ENCODE measurements around the gene GSDMA. TPM values are rescaled to one million over a fixed set of nuclear protein-coding genes. Genes with fewer than 3 reads are reported as not detected.

The GSDMA gene
- total and polyA plus RNA-seq, 4 experiments from 2014 or later, result 0.23 to 1.1 (median 0.34) TPM

- Histone ChIP-seq H3K9me3 (ENCODE audit: control insufficient read depth in 1 of 2, low read length in 2 of 2) (no peaks in the 10 kb centered on the region), H3K4me1 (ENCODE audit: insufficient read depth, low read length) (peaks cover 12% of the 10 kb centered on the region), H3K27ac (ENCODE audit: low read depth, low read length) (no peak overlapping the region), H3K27me3 (ENCODE audit: insufficient read depth, low read length) (no peaks in the 10 kb centered on the region), H3K4me3 (ENCODE audit: low read length in 2 of 2) (no peak overlapping the region), H3K36me3 (ENCODE audit: insufficient read depth, low read length) (no peaks in the 10 kb centered on the region)
- Mint-ChIP-seq H3K9me3 (no peaks in the 10 kb centered on the region), H3K4me1 (peaks cover 8 to 23% (median 11%) of the 10 kb centered on the region in 4 donors), H3K27ac (no peak overlapping the region), H3K27me3 (no peaks in the 10 kb centered on the region), H3K36me3 (no peaks in the 10 kb centered on the region), H3K4me3 (no peak overlapping the region)
- ChIA-PET POLR2A (ENCODE audit: partially characterized antibody) (interaction anchor here (1.2 kb wide), 1 partner anchor 25 kb away, joined by 3 read pairs; no protein-coding TSS in a partner anchor), CTCF (ENCODE audit: partially characterized antibody) (no interaction called here)
- intact Hi-C loops (cut with micrococcal nuclease), result loop anchor here (10.0 kb wide), 1 partner anchor 196 kb away; no protein-coding TSS in a partner anchor
- DNase-seq, result no peak
These were observed 11.9 kb upstream of the GSDMA start for GRCh38 chr17:39950871-39951348.

GRCh38 chr17:39951924-39952679 lies 10.7 kb upstream of the GSDMA start:
- H3K27me3 Mint-ChIP-seq, result no peaks in the 10 kb centered on the region
- H3K27ac Mint-ChIP-seq, result peak overlapping the region; percentile 23 to 88 (median 57)
- DNase-seq, result no peak
- H3K4me3 Mint-ChIP-seq, result peak overlapping the region; percentile 51 to 79 (median 68)
- peaks cover 8 to 23% (median 11%) of the 10 kb centered on the region in 4 donors for H3K4me1 Mint-ChIP-seq
- CTCF ChIA-PET (ENCODE audit: partially characterized antibody), result interaction anchor here (14.6 kb wide), 1 partner anchor 28 kb away, joined by 197 read pairs; the partner anchor contains the start of gene PSMD3
- Histone ChIP-seq H3K4me1 (ENCODE audit: insufficient read depth, low read length) (peaks cover 12% of the 10 kb centered on the region), H3K27me3 (ENCODE audit: insufficient read depth, low read length) (no peaks in the 10 kb centered on the region), H3K4me3 (ENCODE audit: low read length in 2 of 2) (peak overlapping the region in 1 of 2 donors; percentile 63), H3K9me3 (ENCODE audit: control insufficient read depth in 1 of 2, low read length in 2 of 2) (no peaks in the 10 kb centered on the region), H3K27ac (ENCODE audit: low read depth, low read length) (no peak overlapping the region), H3K36me3 (ENCODE audit: insufficient read depth, low read length) (no peaks in the 10 kb centered on the region)
- intact Hi-C loops (cut with micrococcal nuclease), result loop anchor here (1.0 to 10.0 kb wide), 3 partner anchors 25 to 197 kb away; partner anchors contain the start of genes LRRC3C and ORMDL3
- H3K9me3 Mint-ChIP-seq, result no peaks in the 10 kb centered on the region
- no peaks in the 10 kb centered on the region for H3K36me3 Mint-ChIP-seq
- POLR2A ChIA-PET (ENCODE audit: partially characterized antibody), result interaction anchor here (3.2 to 3.9 kb wide), 2 partner anchors 25 to 29 kb away, joined by 18 to 52 read pairs; partner anchors contain the start of genes LRRC3C, ORMDL3 and PSMD3

GRCh38 chr17:39952680-39953470 lies 9.9 kb upstream of the GSDMA start:
- no peaks in the 10 kb centered on the region for H3K9me3 Mint-ChIP-seq

GRCh38 chr17:39953471-39953888 lies 9.3 kb upstream of the GSDMA start:
- Histone ChIP-seq H3K9me3 (ENCODE audit: control insufficient read depth in 1 of 2, low read length in 2 of 2) (no peaks in the 10 kb centered on the region), H3K36me3 (ENCODE audit: insufficient read depth, low read length) (no peaks in the 10 kb centered on the region), H3K27ac (ENCODE audit: low read depth, low read length) (peak overlapping the region; percentile 34), H3K4me1 (ENCODE audit: insufficient read depth, low read length) (peaks cover 12% of the 10 kb centered on the region), H3K27me3 (ENCODE audit: insufficient read depth, low read length) (no peaks in the 10 kb centered on the region), H3K4me3 (ENCODE audit: low read length in 2 of 2) (peak overlapping the region; percentile 61 to 78)
- Mint-ChIP-seq H3K4me1 (peaks cover 6 to 21% (median 9%) of the 10 kb centered on the region in 4 donors), H3K36me3 (no peaks in the 10 kb centered on the region), H3K27ac (peak overlapping the region; percentile 71 to 94 (median 89)), H3K27me3 (no peaks in the 10 kb centered on the region), H3K4me3 (peak overlapping the region; percentile 78 to 90 (median 86)), H3K9me3 (no peaks in the 10 kb centered on the region)
- POLR2A ChIA-PET (ENCODE audit: partially characterized antibody), result interaction anchor here (0.6 to 3.9 kb wide), 6 partner anchors 9 to 122 kb away, joined by 3 to 52 read pairs (median 4); partner anchors contain the start of genes GSDMA, IKZF3, LRRC3C and ORMDL3
- CTCF ChIA-PET (ENCODE audit: partially characterized antibody), result interaction anchor here (1.5 to 14.6 kb wide), 4 partner anchors 27 to 330 kb away, joined by 3 to 197 read pairs (median 5); partner anchors contain the start of gene PSMD3
- no peak for DNase-seq
- intact Hi-C loops (cut with micrococcal nuclease), result loop anchor here (1.0 to 10.0 kb wide), 4 partner anchors 27 to 199 kb away; partner anchors contain the start of gene PSMD3

More at GRCh38 chr17:39952680-39953470, 9.9 kb upstream of the GSDMA start:
- POLR2A ChIA-PET (ENCODE audit: partially characterized antibody), result interaction anchor here (0.6 to 3.9 kb wide), 5 partner anchors 9 to 121 kb away, joined by 3 to 52 read pairs (median 3); partner anchors contain the start of genes GSDMA, LRRC3C, ORMDL3 and PSMD3
- H3K27me3 ChIP-seq (ENCODE audit: insufficient read depth, low read length), result no peaks in the 10 kb centered on the region
- peak; percentile 90 to 99 (median 90) for DNase-seq
- peak overlapping the region; percentile 61 to 78 for H3K4me3 ChIP-seq (ENCODE audit: low read length in 2 of 2)
- no peaks in the 10 kb centered on the region for H3K9me3 ChIP-seq (ENCODE audit: control insufficient read depth in 1 of 2, low read length in 2 of 2)
- H3K27ac ChIP-seq (ENCODE audit: low read depth, low read length), result peak overlapping the region; percentile 34
- H3K36me3 ChIP-seq (ENCODE audit: insufficient read depth, low read length), result no peaks in the 10 kb centered on the region
- intact Hi-C loops (cut with micrococcal nuclease), result loop anchor here (1.0 to 10.0 kb wide), 5 partner anchors 26 to 198 kb away; partner anchors contain the start of genes LRRC3C, ORMDL3 and PSMD3
- peak overlapping the region; percentile 71 to 94 (median 89) for H3K27ac Mint-ChIP-seq
- H3K4me3 Mint-ChIP-seq, result peak overlapping the region; percentile 79 to 90 (median 86)
- CTCF ChIA-PET (ENCODE audit: partially characterized antibody), result interaction anchor here (14.6 kb wide), 1 partner anchor 28 kb away, joined by 197 read pairs; the partner anchor contains the start of gene PSMD3
- peaks cover 6 to 23% (median 9%) of the 10 kb centered on the region in 4 donors for H3K4me1 Mint-ChIP-seq
- H3K27me3 Mint-ChIP-seq, result no peaks in the 10 kb centered on the region
- peaks cover 12% of the 10 kb centered on the region for H3K4me1 ChIP-seq (ENCODE audit: insufficient read depth, low read length)
- no peaks in the 10 kb centered on the region for H3K36me3 Mint-ChIP-seq

DNA sequence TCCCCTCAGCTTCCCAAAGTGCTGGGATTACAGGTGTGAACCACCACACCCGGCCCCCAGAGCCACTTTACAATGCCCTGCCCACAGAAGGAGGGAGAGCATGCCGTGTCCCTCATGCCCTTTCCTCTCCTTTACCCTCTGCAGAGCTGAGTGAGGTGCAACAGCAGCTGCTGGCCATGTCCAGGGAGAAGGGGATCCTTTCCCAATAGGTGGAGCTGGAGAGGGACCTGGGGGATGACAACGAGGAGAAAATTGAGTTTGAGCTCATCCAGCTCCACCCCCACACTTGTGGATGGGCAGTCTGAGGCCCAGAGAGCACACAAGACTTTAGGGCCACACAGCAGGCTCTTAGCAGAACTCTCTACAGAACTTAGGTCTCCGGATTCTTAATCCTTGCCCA lies 7.9 kb upstream of the GSDMA start:
- CTCF ChIA-PET (ENCODE audit: partially characterized antibody), result interaction anchor here (1.4 to 14.6 kb wide), 5 partner anchors 26 to 333 kb away, joined by 3 to 197 read pairs (median 5); partner anchors contain the start of gene PSMD3
- H3K4me1 ChIP-seq (ENCODE audit: insufficient read depth, low read length), result peaks cover 20% of the 10 kb centered on the region
- H3K27ac Mint-ChIP-seq, result peak overlapping the region in 4 of 7 donors; percentile 12 to 84 (median 32)
- no peaks in the 10 kb centered on the region for H3K27me3 Mint-ChIP-seq
- no peak for DNase-seq
- H3K27ac ChIP-seq (ENCODE audit: low read depth, low read length), result no peak overlapping the region
- H3K9me3 Mint-ChIP-seq, result peaks cover 0 to 2% (median 0%) of the 10 kb centered on the region in 8 donors
- intact Hi-C loops (cut with micrococcal nuclease), result loop anchor here (10.0 kb wide), 1 partner anchor 200 kb away; no protein-coding TSS in a partner anchor
- peak overlapping the region in 2 of 8 donors; percentile 49 to 64 for H3K4me3 Mint-ChIP-seq
- no peaks in the 10 kb centered on the region for H3K36me3 ChIP-seq (ENCODE audit: insufficient read depth, low read length)
- no peaks in the 10 kb centered on the region for H3K27me3 ChIP-seq (ENCODE audit: insufficient read depth, low read length)
- H3K4me1 Mint-ChIP-seq, result peaks cover 9 to 24% (median 14%) of the 10 kb centered on the region in 4 donors
- H3K4me3 ChIP-seq (ENCODE audit: low read length in 2 of 2), result no peak overlapping the region
- no peaks in the 10 kb centered on the region for H3K9me3 ChIP-seq (ENCODE audit: control insufficient read depth in 1 of 2, low read length in 2 of 2)
- POLR2A ChIA-PET (ENCODE audit: partially characterized antibody), result interaction anchor here (3.2 to 3.9 kb wide), 2 partner anchors 26 to 28 kb away, joined by 18 to 52 read pairs; partner anchors contain the start of genes LRRC3C, ORMDL3 and PSMD3
- no peaks in the 10 kb centered on the region for H3K36me3 Mint-ChIP-seq

DNA sequence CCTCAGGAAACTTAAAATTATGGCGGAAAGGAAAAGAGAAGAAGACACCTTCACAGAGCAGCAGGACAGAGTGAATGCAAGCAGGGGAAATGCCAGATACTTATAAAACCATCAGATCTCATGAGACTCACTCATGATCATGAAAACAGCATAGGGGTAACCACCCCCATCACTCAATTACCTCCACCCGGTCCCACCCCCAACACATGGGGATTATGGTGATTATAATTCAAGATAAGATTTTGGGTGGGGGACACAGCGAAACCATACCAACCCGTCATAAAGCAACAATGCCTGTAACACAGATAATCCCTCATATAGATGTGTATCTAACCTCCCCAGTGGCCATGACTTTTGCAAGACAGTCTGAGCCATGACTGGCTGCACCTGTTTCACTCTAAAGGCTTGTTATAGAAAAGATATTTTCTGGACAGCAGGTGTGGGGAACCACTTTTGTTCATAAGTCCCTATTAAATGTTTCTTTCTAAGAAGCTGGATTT lies 7.0 kb upstream of the GSDMA start:
- intact Hi-C loops (cut with micrococcal nuclease), result loop anchor here (10.0 kb wide), 1 partner anchor 201 kb away; no protein-coding TSS in a partner anchor
- H3K36me3 ChIP-seq (ENCODE audit: insufficient read depth, low read length), result no peaks in the 10 kb centered on the region
- H3K27ac ChIP-seq (ENCODE audit: low read depth, low read length), result no peak overlapping the region
- Mint-ChIP-seq H3K4me1 (peaks cover 9 to 31% (median 15%) of the 10 kb centered on the region in 4 donors), H3K36me3 (no peaks in the 10 kb centered on the region), H3K27ac (peak overlapping the region in 2 of 7 donors; percentile 20 to 75), H3K4me3 (no peak overlapping the region), H3K27me3 (no peaks in the 10 kb centered on the region), H3K9me3 (peaks cover 0 to 2% (median 0%) of the 10 kb centered on the region in 8 donors)
- H3K9me3 ChIP-seq (ENCODE audit: control insufficient read depth in 1 of 2, low read length in 2 of 2), result no peaks in the 10 kb centered on the region
- POLR2A ChIA-PET (ENCODE audit: partially characterized antibody), result interaction anchor here (0.5 to 3.9 kb wide), 3 partner anchors 24 to 185 kb away, joined by 4 to 52 read pairs (median 4); partner anchors contain the start of genes CASC3 and PSMD3
- H3K4me1 ChIP-seq (ENCODE audit: insufficient read depth, low read length), result peaks cover 20% of the 10 kb centered on the region
- H3K4me3 ChIP-seq (ENCODE audit: low read length in 2 of 2), result no peak overlapping the region
- CTCF ChIA-PET (ENCODE audit: partially characterized antibody), result interaction anchor here (2.2 to 14.6 kb wide), 3 partner anchors 25 to 332 kb away, joined by 7 to 197 read pairs (median 7); partner anchors contain the start of gene PSMD3
- H3K27me3 ChIP-seq (ENCODE audit: insufficient read depth, low read length), result no peaks in the 10 kb centered on the region
- no peak for DNase-seq
